Measurements from ENCODE around the gene MTA3.

The MTA3 gene

DNA sequence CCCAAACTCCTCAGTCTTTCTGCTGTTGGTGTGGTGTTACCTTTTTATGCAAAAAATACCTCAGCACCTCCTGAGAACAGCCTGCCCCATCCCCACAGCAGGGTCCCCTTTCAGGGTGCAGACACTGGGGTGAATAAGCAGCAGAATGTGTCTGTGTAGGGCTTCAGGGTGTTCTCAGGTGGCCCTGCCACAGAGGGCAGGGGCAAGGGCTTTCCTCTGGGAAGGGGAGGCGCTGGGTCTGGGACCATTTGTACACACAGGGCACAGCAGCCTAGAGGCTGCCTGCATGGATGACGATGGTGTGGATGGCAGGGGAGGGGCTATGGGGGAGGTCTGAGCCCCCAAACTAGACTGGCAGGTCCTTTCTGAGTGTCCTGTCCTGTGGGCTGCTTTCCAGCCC is 221.3 kb downstream of the MTA3 start:
- H3K4me3 ChIP-seq (ENCODE audit: low read depth, low read length): no peak overlapping the region
- TF ChIP-seq, protein P1, sequence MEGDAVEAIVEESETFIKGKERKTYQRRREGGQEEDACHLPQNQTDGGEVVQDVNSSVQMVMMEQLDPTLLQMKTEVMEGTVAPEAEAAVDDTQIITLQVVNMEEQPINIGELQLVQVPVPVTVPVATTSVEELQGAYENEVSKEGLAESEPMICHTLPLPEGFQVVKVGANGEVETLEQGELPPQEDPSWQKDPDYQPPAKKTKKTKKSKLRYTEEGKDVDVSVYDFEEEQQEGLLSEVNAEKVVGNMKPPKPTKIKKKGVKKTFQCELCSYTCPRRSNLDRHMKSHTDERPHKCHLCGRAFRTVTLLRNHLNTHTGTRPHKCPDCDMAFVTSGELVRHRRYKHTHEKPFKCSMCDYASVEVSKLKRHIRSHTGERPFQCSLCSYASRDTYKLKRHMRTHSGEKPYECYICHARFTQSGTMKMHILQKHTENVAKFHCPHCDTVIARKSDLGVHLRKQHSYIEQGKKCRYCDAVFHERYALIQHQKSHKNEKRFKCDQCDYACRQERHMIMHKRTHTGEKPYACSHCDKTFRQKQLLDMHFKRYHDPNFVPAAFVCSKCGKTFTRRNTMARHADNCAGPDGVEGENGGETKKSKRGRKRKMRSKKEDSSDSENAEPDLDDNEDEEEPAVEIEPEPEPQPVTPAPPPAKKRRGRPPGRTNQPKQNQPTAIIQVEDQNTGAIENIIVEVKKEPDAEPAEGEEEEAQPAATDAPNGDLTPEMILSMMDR (IDR thresholded peaks at IDR 0.05; ENCODE audit: control insufficient read depth, extremely low read depth, insufficient read depth): no peak
- no peak for DNase-seq (ENCODE audit: low read depth)

DNA sequence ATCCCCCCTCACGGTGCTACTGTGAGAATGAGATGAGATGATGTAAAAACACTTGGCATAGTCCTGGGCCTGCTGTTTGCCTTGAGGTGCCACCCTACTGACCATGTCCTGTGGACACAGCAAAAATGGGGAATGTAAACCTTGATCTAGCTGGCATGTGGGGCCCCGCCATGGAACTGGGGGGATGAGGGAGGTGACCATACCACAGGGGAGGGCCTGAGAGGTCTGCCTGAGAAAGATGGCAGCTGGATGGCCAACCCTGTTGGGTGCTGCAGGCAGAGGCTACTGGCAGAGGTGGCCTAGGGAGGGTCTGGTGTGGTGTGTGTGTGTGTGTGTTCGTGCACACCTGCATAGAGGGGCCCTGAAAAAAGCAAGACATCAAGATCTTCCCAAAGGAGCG is 223.2 kb downstream of the MTA3 start:
- H3K4me3 ChIP-seq (ENCODE audit: low read depth, low read length): no peak overlapping the region
- DNase-seq (ENCODE audit: low read depth): no peak
- TF ChIP-seq, protein P1 (IDR thresholded peaks at IDR 0.05; ENCODE audit: control insufficient read depth, extremely low read depth, insufficient read depth): no peak

DNA sequence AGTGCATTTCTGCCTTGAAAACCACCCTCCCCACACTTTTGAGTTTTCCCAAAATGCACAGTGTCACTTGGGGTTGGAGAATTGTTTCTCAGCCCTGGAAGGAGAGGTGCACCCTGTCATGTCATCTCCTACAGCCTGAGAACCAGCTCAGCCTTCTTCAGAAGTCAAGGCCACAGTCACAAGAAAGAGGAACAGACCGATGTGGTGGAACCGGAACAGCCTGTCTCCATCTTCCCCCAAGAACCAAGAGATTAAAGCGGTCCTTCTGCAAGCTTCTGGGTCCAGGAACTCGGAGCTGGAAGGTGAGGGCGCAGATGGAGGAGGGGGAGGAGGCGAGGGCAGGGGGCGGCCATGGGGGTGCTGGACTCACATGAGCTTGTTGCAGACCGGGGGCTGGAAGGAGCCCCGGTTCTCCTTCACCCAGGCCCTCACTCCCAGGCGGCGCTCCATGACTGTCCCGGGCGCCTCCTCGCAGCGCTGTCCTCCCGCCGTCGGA is 223.7 kb downstream of the MTA3 start:
- TF ChIP-seq, protein P1 (IDR thresholded peaks at IDR 0.05; ENCODE audit: control insufficient read depth, extremely low read depth, insufficient read depth): no peak
- no peak for DNase-seq (ENCODE audit: low read depth)
- H3K4me3 ChIP-seq (ENCODE audit: low read depth, low read length): no peak overlapping the region

DNA sequence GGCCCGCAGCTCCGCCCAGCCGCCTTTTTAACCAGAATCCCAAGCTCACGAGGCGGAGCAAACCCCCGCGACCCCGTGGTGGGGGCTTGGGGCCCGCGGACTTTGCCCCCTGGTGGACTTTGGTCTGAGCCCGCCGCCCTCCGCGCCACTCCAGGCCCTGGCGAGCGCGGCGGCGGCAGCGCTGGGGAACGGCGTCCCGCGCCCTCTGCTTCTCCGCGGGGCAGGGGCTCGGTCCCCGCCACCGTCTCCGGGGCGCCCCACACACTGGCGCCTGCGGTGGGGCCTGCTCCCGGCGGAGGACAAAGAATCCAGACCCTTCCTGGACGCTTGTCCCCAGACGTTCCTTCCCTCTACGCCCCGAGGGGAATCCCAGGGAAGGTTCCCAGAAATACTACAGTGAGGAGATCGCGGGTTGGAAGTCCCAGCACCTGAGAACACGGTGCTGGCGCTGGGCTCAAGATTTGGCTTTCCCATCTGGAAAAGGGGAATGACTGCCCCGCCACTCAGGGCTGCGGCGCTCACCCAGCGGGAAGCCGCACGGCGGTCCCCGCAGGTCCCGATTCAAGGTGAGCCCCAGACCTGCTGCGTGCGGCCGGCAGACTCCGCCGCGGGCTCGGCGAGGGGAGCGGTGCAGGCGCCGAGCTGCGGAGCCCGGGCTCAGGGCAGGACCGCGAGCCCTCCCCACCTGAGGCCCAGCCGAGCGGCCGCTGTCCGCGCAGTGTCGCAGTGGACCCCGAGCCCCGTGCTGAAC is 224.3 kb downstream of the MTA3 start, which contains the start of gene HAAO:
Gene HAAO, minus strand, starts transcription at position 1 of the 751 bp plus-strand sequence. CDS start 47 bp downstream, outside the sequence.
- no peak for DNase-seq (ENCODE audit: low read depth)
- TF ChIP-seq, protein P1 (IDR thresholded peaks at IDR 0.05; ENCODE audit: control insufficient read depth, extremely low read depth, insufficient read depth): no peak
- H3K4me3 ChIP-seq (ENCODE audit: low read depth, low read length): no peak within 1 kb of the TSS

DNA sequence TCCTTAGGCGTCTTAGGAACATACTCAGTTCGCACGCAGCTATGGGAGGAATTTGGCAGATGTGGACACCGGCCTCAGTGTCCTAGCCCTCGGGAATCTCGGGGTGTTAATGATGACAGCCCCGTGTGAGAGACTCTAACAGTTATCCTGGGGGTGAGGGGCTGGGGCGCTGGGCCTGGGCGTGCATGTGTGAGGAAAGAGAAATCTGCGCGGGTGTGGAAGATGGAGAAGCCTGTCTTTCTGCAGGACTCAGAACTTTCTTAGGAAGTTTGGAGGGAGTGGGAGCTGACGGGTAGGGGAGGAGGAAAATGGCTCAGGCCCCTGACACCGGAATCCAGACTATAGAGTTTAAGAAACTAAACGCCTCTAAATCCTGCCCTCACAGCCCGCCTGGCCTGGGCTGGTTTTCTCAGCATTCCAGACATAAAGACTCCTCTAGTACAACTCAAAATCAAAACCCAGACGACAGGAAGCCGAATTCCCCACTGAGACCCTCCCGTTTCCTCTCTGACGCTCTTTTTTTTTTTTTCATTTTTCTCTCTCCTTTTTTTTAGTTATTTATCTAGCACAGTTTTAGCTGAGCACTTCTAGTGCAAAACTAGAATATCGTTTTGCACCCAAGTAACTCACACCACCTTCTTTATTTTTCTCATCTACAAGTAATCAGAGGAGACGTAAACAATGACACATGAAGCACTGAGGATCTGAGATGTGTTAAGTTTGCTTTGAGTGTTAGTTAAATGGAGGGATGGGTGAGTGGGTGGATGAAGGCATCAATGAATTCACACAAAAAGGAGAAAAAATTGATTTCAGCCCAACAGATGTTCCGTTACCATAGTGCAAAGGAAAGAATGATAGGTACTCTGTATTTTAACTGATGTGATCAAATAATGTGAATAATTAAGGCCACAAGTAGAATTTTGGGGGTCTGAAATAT is 225.2 kb downstream of the MTA3 start:
- no peak for DNase-seq (ENCODE audit: low read depth)
- H3K4me3 ChIP-seq (ENCODE audit: low read depth, low read length): no peak overlapping the region
- TF ChIP-seq, protein P1 (IDR thresholded peaks at IDR 0.05; ENCODE audit: control insufficient read depth, extremely low read depth, insufficient read depth): no peak

DNA sequence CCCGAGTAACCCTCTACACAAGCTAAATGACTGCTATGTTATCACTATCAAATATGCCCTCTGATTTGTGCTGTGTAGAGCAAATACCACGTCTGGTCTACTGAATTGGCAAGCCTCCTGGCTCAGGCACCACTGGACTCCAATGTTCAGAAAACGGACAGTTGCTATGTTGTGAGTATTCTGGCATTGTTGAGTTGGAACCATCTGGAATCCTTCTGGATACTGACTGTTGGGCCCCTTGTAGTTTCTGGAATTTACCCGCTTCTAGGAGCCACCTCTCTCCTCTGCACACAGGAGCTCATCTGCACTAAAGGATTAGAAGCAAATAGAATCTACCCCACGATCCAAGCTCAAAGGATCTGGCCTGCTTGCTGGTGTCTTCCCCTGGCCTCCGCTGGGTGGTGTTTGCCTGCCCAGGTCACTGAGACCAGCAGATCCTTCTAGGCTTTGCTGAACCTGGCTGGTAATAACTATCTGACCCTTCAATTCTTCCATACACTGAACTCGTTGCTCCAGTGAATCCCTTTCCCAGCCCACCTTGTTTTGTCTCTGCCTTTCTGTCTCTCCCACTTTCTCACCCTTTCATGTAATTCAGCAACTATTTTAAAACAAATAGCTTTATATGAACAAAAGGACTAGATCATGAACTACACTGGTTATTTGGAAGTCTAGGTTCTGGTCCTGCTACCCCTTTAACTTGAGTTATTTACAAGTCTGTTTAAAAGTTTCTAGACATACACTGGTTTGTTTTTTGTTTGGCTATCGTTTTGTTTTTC is 226.0 kb downstream of the MTA3 start:
- TF ChIP-seq, protein P1 (IDR thresholded peaks at IDR 0.05; ENCODE audit: control insufficient read depth, extremely low read depth, insufficient read depth): no peak
- DNase-seq (ENCODE audit: low read depth): no peak
- H3K4me3 ChIP-seq (ENCODE audit: low read depth, low read length): no peak overlapping the region

Measured in LNCaP clone FGC (cell line).